Endothelial cell of umbilical vein (primary cell): Measurements from ENCODE around the gene TSPEAR. TPM values are rescaled to one million over a fixed set of nuclear protein-coding genes. Genes with fewer than 3 reads are reported as not detected.

Experiments
- BruUV-seq: library from RNA; stranded (reverse); fragments of 400-500 nt; replicated peaks from 2 replicates; lab custom pipeline; 2021; lab: Mats Ljungman, UMichigan
- CTCF ChIA-PET: fragments of 300-600, 350-600 bp; sonication (Branson Sonifier 250); formaldehyde crosslinking; loops from one replicate; lab custom pipeline; 2021; ENCODE audit warnings: antibody characterized with exemption, inconsistent platforms; lab: Charles Lee
- POLR2A ChIA-PET: fragments of 300-600, 350-600 bp; sonication (Branson Sonifier 250); formaldehyde crosslinking; loops from one replicate; lab custom pipeline; 2021; ENCODE audit warnings: antibody characterized with exemption, inconsistent platforms; lab: Charles Lee
- DNase-seq: peaks from one replicate; pipeline ENCODE4 v3.0.0-alpha.2; 2011; ENCODE audit warnings: low read depth, low spot score
- FAIRE-seq: peaks from 2 replicates; lab custom pipeline; 2011; peaks lifted over from hg19 to GRCh38; lab: Jason Lieb, UNC
- H2AFZ ChIP-seq: 2 replicates; pipeline ENCODE4 v1.6.0; 2012; ENCODE audit warnings: low read depth, low read length, control low read depth, inconsistent platforms
- H3K27ac ChIP-seq: 2 replicates; pipeline ENCODE4 v1.5.1; 2011; ENCODE audit warnings: low read depth, mild to moderate bottlenecking, control low read depth, low read length, moderate library complexity; ENCODE audit not compliant: insufficient read depth
- H3K27me3 ChIP-seq, 2 experiments: 2 replicates each; pipeline versions ENCODE4 v1.6.0 to v1.6.1; 2011; ENCODE audit warnings: low read length in 2 of 2, mixed read lengths in 1 of 2; ENCODE audit not compliant: control insufficient read depth in 2 of 2, insufficient read depth in 2 of 2
- H3K36me3 ChIP-seq, 2 experiments: 2 replicates in 1 of 2; 3 replicates in 1 of 2; pipeline ENCODE4 v1.5.1; 2011; ENCODE audit warnings: low read length in 2 of 2, mild to moderate bottlenecking in 1 of 2, moderate library complexity in 1 of 2; ENCODE audit not compliant: control insufficient read depth in 2 of 2, insufficient read depth in 2 of 2; ENCODE audit errors: extremely low read depth in 1 of 2
- H3K4me1 ChIP-seq: 3 replicates; pipeline ENCODE4 v1.5.1; 2011; ENCODE audit warnings: mild to moderate bottlenecking, low read length; ENCODE audit not compliant: control insufficient read depth, insufficient read depth; ENCODE audit errors: extremely low read depth
- H3K4me2 ChIP-seq: 2 replicates; pipeline ENCODE4 v1.6.1; 2011; ENCODE audit warnings: low read length, control low read depth, mixed read lengths; ENCODE audit not compliant: insufficient read depth
- H3K4me3 ChIP-seq, 3 experiments: fragments of 200-600 bp in 1 of 3; sonication (generic), shearing (Covaris generic) in 1 of 3; replicated peaks in 1 of 3; 2 replicates each; pipeline ENCODE4 v1.5.1; 2011 to 2016; ENCODE audit warnings: control low read depth in 3 of 3, low read length in 3 of 3, mild to moderate bottlenecking in 2 of 3, inconsistent platforms in 1 of 3, low read depth in 1 of 3, moderate library complexity in 1 of 3; ENCODE audit not compliant: insufficient read depth in 1 of 3
- H3K79me2 ChIP-seq: 2 replicates; pipeline ENCODE4 v1.6.0; 2012; ENCODE audit warnings: low read length, inconsistent platforms; ENCODE audit not compliant: control insufficient read depth, insufficient read depth
- H3K9ac ChIP-seq: replicated peaks from 2 replicates; pipeline ENCODE3; 2011; ENCODE audit warnings: low read length, control low read depth; ENCODE audit not compliant: insufficient read depth; ENCODE audit errors: extremely low read depth
- H3K9me1 ChIP-seq: replicated peaks from 3 replicates; pipeline ENCODE4 v1.6.0; 2011; ENCODE audit warnings: mild to moderate bottlenecking, low read length; ENCODE audit not compliant: control insufficient read depth, insufficient read depth; ENCODE audit errors: extremely low read depth
- H3K9me3 ChIP-seq: replicated peaks from 2 replicates; pipeline ENCODE4 v1.5.1; 2012; ENCODE audit warnings: low read length, inconsistent platforms; ENCODE audit not compliant: control insufficient read depth, insufficient read depth
- H4K20me1 ChIP-seq: replicated peaks from 2 replicates; pipeline ENCODE3; 2011; ENCODE audit warnings: mild to moderate bottlenecking, low read length; ENCODE audit not compliant: control insufficient read depth, insufficient read depth; ENCODE audit errors: extremely low read depth
- EZH2 ChIP-seq: IDR thresholded peaks from 2 replicates; pipeline ENCODE4 v1.6.1; 2012; ENCODE audit warnings: borderline replicate concordance, low read depth, mild to moderate bottlenecking, moderate library complexity, low read length, inconsistent platforms; ENCODE audit not compliant: severe bottlenecking
- FOS ChIP-seq: IDR thresholded peaks from 2 replicates; pipeline ENCODE4 v1.6.1; 2011; ENCODE audit warnings: mild to moderate bottlenecking, low read length, moderate library complexity, borderline replicate concordance; ENCODE audit not compliant: insufficient read depth
- GATA2 ChIP-seq: IDR thresholded peaks from 2 replicates; pipeline ENCODE4 v1.7.0; 2011; ENCODE audit warnings: low read depth, mild to moderate bottlenecking, moderate library complexity, mixed read lengths, low read length; ENCODE audit not compliant: insufficient read length, insufficient read depth
- JUN ChIP-seq: IDR thresholded peaks from 2 replicates; pipeline ENCODE4 v1.6.1; 2011; ENCODE audit warnings: borderline replicate concordance, low read depth; ENCODE audit not compliant: insufficient read length, insufficient read depth
- MYC ChIP-seq: IDR thresholded peaks from one replicate; pipeline ENCODE4 v1.6.1; 2011; ENCODE audit warnings: mild to moderate bottlenecking, low read depth, low read length
- POLR2A ChIP-seq: IDR thresholded peaks from 2 replicates; pipeline ENCODE4 v1.6.1; 2012; ENCODE audit warnings: low read depth, mild to moderate bottlenecking, control low read depth, low read length
- POLR2AphosphoS5 ChIP-seq: IDR thresholded peaks from 2 replicates; pipeline ENCODE4 v1.6.1; 2012; ENCODE audit warnings: low read depth, mild to moderate bottlenecking, control low read depth, low read length, moderate library complexity; ENCODE audit not compliant: insufficient read depth
- dilution Hi-C: fragments of 300-500 bp; cut with MboI; formaldehyde crosslinking; loops from one replicate; pipeline ENCODE4 v1.15.0; 2019; ENCODE audit warnings: low sequenced_read_pairs; ENCODE audit not compliant: extremely low pct_ligation_motif_present
- intact Hi-C: fragments of 100-400 bp; cut with micrococcal nuclease; formaldehyde crosslinking; loops from one replicate; pipeline ENCODE4 v1.10.0; 2022
- polyA plus RNA-seq, 4 experiments: library from polyadenylated mRNA; depleted of rRNA in 3 of 4; stranded (reverse) in 3 of 4; unstranded in 1 of 4; fragments of >200 nt; gene quantifications; 2 replicates each; pipeline versions ENCODE4 v1.2.1 to v1.2.3, GENCODE V29; 2011 to 2012; ENCODE audit warnings: missing spikeins in 1 of 4
- total RNA-seq: library from RNA; stranded (reverse); gene quantifications from 2 replicates; pipeline ENCODE4 v1.2.3, GENCODE V29; 2021
- TF ChIP-seq, protein P1 (sequence below), 2 donors: IDR thresholded peaks; 1 replicate in 1 of 2; 2 replicates in 1 of 2; pipeline ENCODE4 v1.5.1; 2011; ENCODE audit warnings: low read length in 2 of 2, mild to moderate bottlenecking in 2 of 2, moderate library complexity in 2 of 2, control low read depth in 1 of 2, inconsistent platforms in 1 of 2, low read depth in 1 of 2; ENCODE audit not compliant: insufficient read depth in 1 of 2; ENCODE audit errors: extremely low read depth in 1 of 2
- TF ChIP-seq, protein P2 (sequence below): IDR thresholded peaks from 2 replicates; pipeline ENCODE4 v1.6.1; 2011; ENCODE audit not compliant: insufficient read depth, insufficient read length

The TSPEAR gene
- total and polyA plus RNA-seq, 2 donors (not counting 3 experiments of a cell fraction or from before 2014, with no cell fraction given), result 0.01 TPM; not detected in 1

DNA sequence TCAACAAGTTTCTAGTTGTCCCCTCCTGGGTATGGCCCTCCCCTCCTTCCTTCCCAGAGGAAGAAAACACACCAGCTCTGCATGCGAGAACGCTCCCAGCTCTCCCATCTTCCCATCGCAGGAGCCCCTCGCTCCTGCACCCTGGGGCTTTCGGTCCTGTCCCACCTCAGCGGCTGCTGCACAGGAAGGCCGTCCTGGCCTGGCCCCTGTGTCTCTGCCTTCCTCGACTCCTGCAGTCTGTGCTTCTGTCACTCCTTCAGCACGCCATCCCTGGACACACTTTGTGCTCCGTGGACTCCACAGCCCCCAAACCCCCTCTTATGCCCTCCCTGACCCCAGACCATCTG lies 194.6 kb downstream of the TSPEAR start:
- H3K4me2 ChIP-seq, result no peak overlapping the region
- TF ChIP-seq GATA2 (no peak), JUN (no peak), MYC (no peak), FOS (no peak), EZH2 (no peak), POLR2AphosphoS5 (no peak), POLR2A (no peak)
- TF ChIP-seq, protein P1, sequence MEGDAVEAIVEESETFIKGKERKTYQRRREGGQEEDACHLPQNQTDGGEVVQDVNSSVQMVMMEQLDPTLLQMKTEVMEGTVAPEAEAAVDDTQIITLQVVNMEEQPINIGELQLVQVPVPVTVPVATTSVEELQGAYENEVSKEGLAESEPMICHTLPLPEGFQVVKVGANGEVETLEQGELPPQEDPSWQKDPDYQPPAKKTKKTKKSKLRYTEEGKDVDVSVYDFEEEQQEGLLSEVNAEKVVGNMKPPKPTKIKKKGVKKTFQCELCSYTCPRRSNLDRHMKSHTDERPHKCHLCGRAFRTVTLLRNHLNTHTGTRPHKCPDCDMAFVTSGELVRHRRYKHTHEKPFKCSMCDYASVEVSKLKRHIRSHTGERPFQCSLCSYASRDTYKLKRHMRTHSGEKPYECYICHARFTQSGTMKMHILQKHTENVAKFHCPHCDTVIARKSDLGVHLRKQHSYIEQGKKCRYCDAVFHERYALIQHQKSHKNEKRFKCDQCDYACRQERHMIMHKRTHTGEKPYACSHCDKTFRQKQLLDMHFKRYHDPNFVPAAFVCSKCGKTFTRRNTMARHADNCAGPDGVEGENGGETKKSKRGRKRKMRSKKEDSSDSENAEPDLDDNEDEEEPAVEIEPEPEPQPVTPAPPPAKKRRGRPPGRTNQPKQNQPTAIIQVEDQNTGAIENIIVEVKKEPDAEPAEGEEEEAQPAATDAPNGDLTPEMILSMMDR (IDR thresholded peaks at IDR 0.05; ENCODE audit: extremely low read depth in 1 of 2, insufficient read depth in 1 of 2, low read depth in 1 of 2, low read length in 2 of 2), result no peak
- TF ChIP-seq, protein P2, sequence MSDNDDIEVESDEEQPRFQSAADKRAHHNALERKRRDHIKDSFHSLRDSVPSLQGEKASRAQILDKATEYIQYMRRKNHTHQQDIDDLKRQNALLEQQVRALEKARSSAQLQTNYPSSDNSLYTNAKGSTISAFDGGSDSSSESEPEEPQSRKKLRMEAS, result no peak
- intact Hi-C loops, result loop anchor here (10.0 kb wide), 1 partner anchor 418 kb away; no protein-coding TSS in a partner anchor
- H3K27me3 ChIP-seq, result no peaks in the 10 kb centered on the region
- no peaks in the 10 kb centered on the region for H3K9me1 ChIP-seq
- no peaks in the 10 kb centered on the region for H3K79me2 ChIP-seq
- DNase-seq (no peak), FAIRE-seq (no peak)
- no peaks in the 10 kb centered on the region for H4K20me1 ChIP-seq
- dilution Hi-C loops, result no loop called here
- CTCF ChIA-PET, result interaction anchor here (1.7 kb wide), 1 partner anchor 277 kb away, joined by 9 read pairs; no protein-coding TSS in a partner anchor
- H3K4me3 ChIP-seq, result no peak overlapping the region
- no peak overlapping the region for H3K27ac ChIP-seq
- BruUV-seq, result no TSS peak
- no peaks in the 10 kb centered on the region for H3K36me3 ChIP-seq
- POLR2A ChIA-PET, result no interaction called here
- no peak overlapping the region for H3K9ac ChIP-seq
- H2AFZ ChIP-seq, result no peak overlapping the region
- no peaks in the 10 kb centered on the region for H3K4me1 ChIP-seq
- H3K9me3 ChIP-seq, result no peaks in the 10 kb centered on the region
